ENCODE measurements around the gene KAZN. TPM values are rescaled to one million over a fixed set of nuclear protein-coding genes. Genes with fewer than 3 reads are reported as not detected.

The KAZN gene
- total RNA-seq, 2 experiments from 2014 or later, result 0.22 to 0.55 TPM

- Histone ChIP-seq H3K4me3 (ENCODE audit: low read length) (no peak overlapping the region), H3K36me3 (ENCODE audit: insufficient read depth, low read length) (no peaks in the 10 kb centered on the region), H3K27me3 (ENCODE audit: control insufficient read depth in 1 of 2, insufficient read depth in 2 of 2, low read length in 2 of 2) (no peaks in the 10 kb centered on the region), H3K27ac (ENCODE audit: low read depth in 1 of 2, low read length in 2 of 2) (no peak overlapping the region), H3K9me3 (ENCODE audit: control insufficient read depth in 1 of 2, insufficient read depth in 1 of 2, low read length in 2 of 2) (peaks cover 0 to 11% of the 10 kb centered on the region in 2 experiments), H3K4me1 (ENCODE audit: insufficient read depth, low read length) (no peaks in the 10 kb centered on the region)
- no peaks in the 10 kb centered on the region for H3K27me3 Mint-ChIP-seq
- peaks cover 5% of the 10 kb centered on the region for H3K9me3 Mint-ChIP-seq
- TF ChIP-seq CTCF (IDR thresholded peaks at IDR 0.05), result no peak
- intact Hi-C loops (cut with DNase I, micrococcal nuclease), result no loop called here
- CTCF ChIA-PET, result no interaction called here
- DNase-seq, result no peak
- no peaks in the 10 kb centered on the region for H3K36me3 Mint-ChIP-seq (ENCODE audit: low read depth)
- no peak overlapping the region for H3K27ac Mint-ChIP-seq
- POLR2A ChIA-PET, result no interaction called here
- no peak overlapping the region for H3K4me3 Mint-ChIP-seq
- no peak for ATAC-seq (ENCODE audit: poor library complexity)
- no peaks in the 10 kb centered on the region for H3K4me1 Mint-ChIP-seq (ENCODE audit: low read depth)
Measured at GRCh38 chr1:14723401-14723800, 124.9 kb downstream of the KAZN start.

GRCh38 chr1:14724246-14724645, 125.8 kb downstream of the KAZN start:
- Mint-ChIP-seq H3K27ac (no peak overlapping the region), H3K4me3 (no peak overlapping the region), H3K27me3 (no peaks in the 10 kb centered on the region), H3K36me3 (ENCODE audit: low read depth) (no peaks in the 10 kb centered on the region), H3K4me1 (ENCODE audit: low read depth) (no peaks in the 10 kb centered on the region), H3K9me3 (peaks cover 4% of the 10 kb centered on the region)
- DNase-seq (no peak), ATAC-seq (ENCODE audit: poor library complexity) (no peak)
- H3K4me1 ChIP-seq (ENCODE audit: insufficient read depth, low read length), result no peaks in the 10 kb centered on the region
- intact Hi-C loops (cut with DNase I, micrococcal nuclease), result no loop called here
- H3K4me3 ChIP-seq (ENCODE audit: low read length), result no peak overlapping the region
- ChIA-PET POLR2A (no interaction called here), CTCF (no interaction called here)
- H3K27me3 ChIP-seq (ENCODE audit: control insufficient read depth in 1 of 2, insufficient read depth in 2 of 2, low read length in 2 of 2), result no peaks in the 10 kb centered on the region
- H3K27ac ChIP-seq (ENCODE audit: low read depth in 1 of 2, low read length in 2 of 2), result no peak overlapping the region
- no peak for TF ChIP-seq CTCF (IDR thresholded peaks at IDR 0.05)
- no peaks in the 10 kb centered on the region for H3K36me3 ChIP-seq (ENCODE audit: insufficient read depth, low read length)
- peaks cover 0 to 8% of the 10 kb centered on the region in 2 experiments for H3K9me3 ChIP-seq (ENCODE audit: control insufficient read depth in 1 of 2, insufficient read depth in 1 of 2, low read length in 2 of 2)

GRCh38 chr1:14724678-14725077, 126.2 kb downstream of the KAZN start:
- H3K4me3 Mint-ChIP-seq, result no peak overlapping the region

More at GRCh38 chr1:14724678-14725077, 126.2 kb downstream of the KAZN start:
- Histone ChIP-seq H3K27me3 (ENCODE audit: control insufficient read depth in 1 of 2, insufficient read depth in 2 of 2, low read length in 2 of 2) (no peaks in the 10 kb centered on the region), H3K4me1 (ENCODE audit: insufficient read depth, low read length) (no peaks in the 10 kb centered on the region), H3K36me3 (ENCODE audit: insufficient read depth, low read length) (no peaks in the 10 kb centered on the region), H3K9me3 (ENCODE audit: control insufficient read depth in 1 of 2, insufficient read depth in 1 of 2, low read length in 2 of 2) (peaks cover 0 to 7% of the 10 kb centered on the region in 2 experiments), H3K4me3 (ENCODE audit: low read length) (no peak overlapping the region), H3K27ac (ENCODE audit: low read depth in 1 of 2, low read length in 2 of 2) (no peak overlapping the region)
- ChIA-PET POLR2A (no interaction called here), CTCF (no interaction called here)
- H3K27ac Mint-ChIP-seq, result no peak overlapping the region
- DNase-seq (no peak), ATAC-seq (ENCODE audit: poor library complexity) (no peak)
- H3K4me1 Mint-ChIP-seq (ENCODE audit: low read depth), result no peaks in the 10 kb centered on the region
- no peaks in the 10 kb centered on the region for H3K27me3 Mint-ChIP-seq
- peaks cover 2% of the 10 kb centered on the region for H3K9me3 Mint-ChIP-seq
- H3K36me3 Mint-ChIP-seq (ENCODE audit: low read depth), result no peaks in the 10 kb centered on the region
- no peak for TF ChIP-seq CTCF (IDR thresholded peaks at IDR 0.05)
- intact Hi-C loops (cut with DNase I, micrococcal nuclease), result no loop called here

Measured in CD4-positive, alpha-beta T cell (primary cell).